HG02885 (cell line): ENCODE results near the gene ANKH.
"Not testable (repeated sequence)": the region's sequence is repeated elsewhere in the genome, so short reads cannot be mapped to it uniquely, and the experiment has no call there.

ENCODE experiments used
- ATAC-seq: cut with Tn5 transposase; IDR thresholded peaks from one replicate; pipeline ENCODE4 v1.9.1; 2021; ENCODE audit warnings: mild to moderate bottlenecking; ENCODE audit not compliant: unreplicated experiment, poor library complexity

Gene ANKH

GRCh38 chr5:14871214-14872069 is at the start of gene ANKH:
TSS of gene ANKH (minus strand) at chr5:14871778. CDS start at chr5:14871447, 331 bp downstream.
- ATAC-seq, result peak; percentile 90

GRCh38 chr5:14920121-14920520 is 48.5 kb upstream of the ANKH start:
- ATAC-seq, result no peak

- not testable (repeated sequence) for ATAC-seq
Measured at GRCh38 chr5:14919106-14919505, 47.5 kb upstream of the ANKH start.

GRCh38 chr5:14917719-14918118 is 46.1 kb upstream of the ANKH start:
- no peak for ATAC-seq

GRCh38 chr5:14915291-14915952 is 43.8 kb upstream of the ANKH start:
- ATAC-seq, result no peak

GRCh38 chr5:14914623-14915260 is 43.2 kb upstream of the ANKH start:
- no peak for ATAC-seq

GRCh38 chr5:14914193-14914592 is 42.6 kb upstream of the ANKH start:
- no peak for ATAC-seq

- ATAC-seq, result no peak
Measured at GRCh38 chr5:14913096-14913495, 41.5 kb upstream of the ANKH start.

- no peak for ATAC-seq
Measured at GRCh38 chr5:14912206-14912605, 40.6 kb upstream of the ANKH start.

- ATAC-seq, result no peak
Measured at GRCh38 chr5:14909369-14909768, 37.8 kb upstream of the ANKH start.

GRCh38 chr5:14908172-14908571 is 36.6 kb upstream of the ANKH start:
- no peak for ATAC-seq

- ATAC-seq, result no peak
Measured at GRCh38 chr5:14906628-14907027, 35.0 kb upstream of the ANKH start.

GRCh38 chr5:14902826-14903560 is 31.4 kb upstream of the ANKH start:
- ATAC-seq, result no peak

- no peak for ATAC-seq
Measured at GRCh38 chr5:14901462-14902051, 30.0 kb upstream of the ANKH start.

- ATAC-seq, result no peak
Measured at GRCh38 chr5:14900693-14901461, 29.3 kb upstream of the ANKH start.

GRCh38 chr5:14896131-14896530 is 24.6 kb upstream of the ANKH start:
- ATAC-seq, result no peak

GRCh38 chr5:14895301-14895700 is 23.7 kb upstream of the ANKH start:
- no peak for ATAC-seq

GRCh38 chr5:14894748-14895147 is 23.2 kb upstream of the ANKH start:
- no peak for ATAC-seq

GRCh38 chr5:14893381-14893780 is 21.8 kb upstream of the ANKH start:
- ATAC-seq, result no peak
